Measurements from ENCODE around the gene STYX.

The STYX gene

GRCh38 chr14:52730709-52731111 lies 744 bp downstream of the STYX start:
- H3K27me3 Mint-ChIP-seq (ENCODE audit: low read depth): no peaks in the 10 kb centered on the region
- no peak for TF ChIP-seq CTCF (IDR thresholded peaks at IDR 0.05; ENCODE audit: unreplicated experiment in 3 of 3)
- H3K4me1 Mint-ChIP-seq: peaks cover 13% of the 10 kb centered on the region
- H3K27ac Mint-ChIP-seq: peak overlapping the region; percentile 62 to 96 (median 89)
- H3K36me3 Mint-ChIP-seq (ENCODE audit: low read depth): peaks cover 32% of the 10 kb centered on the region
- H3K4me3 Mint-ChIP-seq: peak overlapping the region; percentile 95 to 98 (median 97)
- H3K9me3 Mint-ChIP-seq: no peaks in the 10 kb centered on the region

GRCh38 chr14:52733824-52734223 lies 3.9 kb downstream of the STYX start:
- Mint-ChIP-seq H3K9me3 (no peaks in the 10 kb centered on the region), H3K27ac (peak overlapping the region in 1 of 3 experiments; percentile 59), H3K36me3 (ENCODE audit: low read depth) (peaks cover 31% of the 10 kb centered on the region), H3K4me3 (peak overlapping the region in 1 of 3 experiments; percentile 5), H3K27me3 (ENCODE audit: low read depth) (no peaks in the 10 kb centered on the region), H3K4me1 (peaks cover 17% of the 10 kb centered on the region)
- TF ChIP-seq CTCF (IDR thresholded peaks at IDR 0.05; ENCODE audit: unreplicated experiment in 3 of 3): no peak

GRCh38 chr14:52735921-52736489 lies 6.0 kb downstream of the STYX start:
- Mint-ChIP-seq H3K9me3 (no peaks in the 10 kb centered on the region), H3K4me3 (peak overlapping the region in 2 of 3 experiments; percentile 4 to 26), H3K4me1 (peaks cover 13% of the 10 kb centered on the region), H3K27me3 (ENCODE audit: low read depth) (no peaks in the 10 kb centered on the region), H3K36me3 (ENCODE audit: low read depth) (peaks cover 38% of the 10 kb centered on the region), H3K27ac (peak overlapping the region in 2 of 3 experiments; percentile 34 to 36)
- TF ChIP-seq CTCF (IDR thresholded peaks at IDR 0.05; ENCODE audit: unreplicated experiment in 3 of 3): no peak

GRCh38 chr14:52738409-52738808 lies 8.4 kb downstream of the STYX start:
- Mint-ChIP-seq H3K27me3 (ENCODE audit: low read depth) (no peaks in the 10 kb centered on the region), H3K4me1 (peaks cover 8% of the 10 kb centered on the region), H3K4me3 (no peak overlapping the region)

GRCh38 chr14:52740751-52741150 lies 10.8 kb downstream of the STYX start:
- H3K4me1 Mint-ChIP-seq: peaks cover 5% of the 10 kb centered on the region
- no peak for TF ChIP-seq CTCF (IDR thresholded peaks at IDR 0.05; ENCODE audit: unreplicated experiment in 3 of 3)
- no peak overlapping the region for H3K27ac Mint-ChIP-seq

More at GRCh38 chr14:52738409-52738808, 8.4 kb downstream of the STYX start:
- no peaks in the 10 kb centered on the region for H3K9me3 Mint-ChIP-seq
- no peak for TF ChIP-seq CTCF (IDR thresholded peaks at IDR 0.05; ENCODE audit: unreplicated experiment in 3 of 3)
- no peak overlapping the region for H3K27ac Mint-ChIP-seq
- peaks cover 40% of the 10 kb centered on the region for H3K36me3 Mint-ChIP-seq (ENCODE audit: low read depth)

GRCh38 chr14:52741865-52742264 lies 11.9 kb downstream of the STYX start:
- Mint-ChIP-seq H3K9me3 (no peaks in the 10 kb centered on the region), H3K27me3 (ENCODE audit: low read depth) (no peaks in the 10 kb centered on the region), H3K4me1 (no peaks in the 10 kb centered on the region), H3K27ac (no peak overlapping the region), H3K4me3 (no peak overlapping the region), H3K36me3 (ENCODE audit: low read depth) (peaks cover 35% of the 10 kb centered on the region)
- no peak for TF ChIP-seq CTCF (IDR thresholded peaks at IDR 0.05; ENCODE audit: unreplicated experiment in 3 of 3)

More at GRCh38 chr14:52740751-52741150, 10.8 kb downstream of the STYX start:
- Mint-ChIP-seq H3K9me3 (no peaks in the 10 kb centered on the region), H3K4me3 (no peak overlapping the region), H3K27me3 (ENCODE audit: low read depth) (no peaks in the 10 kb centered on the region), H3K36me3 (ENCODE audit: low read depth) (peaks cover 32% of the 10 kb centered on the region)
